OCI-LY1 (cell line): ENCODE data around the gene SEMA4B.

ENCODE experiments used
- EZH2 ChIP-seq: fragments of 200-600 bp; sonication (generic), shearing (Covaris generic); IDR thresholded peaks from 2 replicates; pipeline ENCODE4 v1.8.0; 2017; ENCODE audit warnings: borderline replicate concordance, mixed run types, mild to moderate bottlenecking, antibody characterized with exemption, low read length, moderate library complexity, mixed read lengths
- TF ChIP-seq, protein P1 (sequence below): fragments of 200-600 bp; sonication (generic), shearing (Covaris generic); IDR thresholded peaks from 2 replicates; pipeline ENCODE4 v1.5.1; 2017; ENCODE audit warnings: mild to moderate bottlenecking, antibody characterized with exemption, low read length, moderate library complexity, mixed read lengths

DNA sequence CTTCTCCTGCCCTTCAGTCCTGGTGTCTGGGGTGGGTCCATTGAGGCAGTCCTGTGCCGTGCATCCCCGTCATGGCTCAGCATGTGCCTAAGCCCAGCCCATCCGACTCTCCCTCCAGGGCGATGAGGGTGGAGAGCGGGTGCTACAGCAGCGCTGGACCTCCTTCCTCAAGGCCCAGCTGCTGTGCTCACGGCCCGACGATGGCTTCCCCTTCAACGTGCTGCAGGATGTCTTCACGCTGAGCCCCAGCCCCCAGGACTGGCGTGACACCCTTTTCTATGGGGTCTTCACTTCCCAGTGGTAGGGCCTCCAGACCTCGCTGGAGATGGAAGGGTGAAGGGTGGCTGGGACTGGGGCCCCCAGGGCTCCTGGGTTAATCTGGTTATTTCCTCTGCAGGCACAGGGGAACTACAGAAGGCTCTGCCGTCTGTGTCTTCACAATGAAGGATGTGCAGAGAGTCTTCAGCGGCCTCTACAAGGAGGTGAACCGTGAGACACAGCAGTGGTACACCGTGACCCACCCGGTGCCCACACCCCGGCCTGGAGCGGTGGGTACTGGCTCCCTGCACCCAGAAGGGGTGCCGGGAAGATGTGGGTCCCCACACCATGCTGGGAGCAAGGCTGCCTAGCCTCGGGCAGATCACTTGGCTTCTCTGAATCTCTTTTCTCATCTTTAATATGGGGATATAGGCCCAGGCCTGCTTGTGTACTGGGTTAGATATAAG, 22.5 kb downstream of the SEMA4B start:
- TF ChIP-seq, protein P1, sequence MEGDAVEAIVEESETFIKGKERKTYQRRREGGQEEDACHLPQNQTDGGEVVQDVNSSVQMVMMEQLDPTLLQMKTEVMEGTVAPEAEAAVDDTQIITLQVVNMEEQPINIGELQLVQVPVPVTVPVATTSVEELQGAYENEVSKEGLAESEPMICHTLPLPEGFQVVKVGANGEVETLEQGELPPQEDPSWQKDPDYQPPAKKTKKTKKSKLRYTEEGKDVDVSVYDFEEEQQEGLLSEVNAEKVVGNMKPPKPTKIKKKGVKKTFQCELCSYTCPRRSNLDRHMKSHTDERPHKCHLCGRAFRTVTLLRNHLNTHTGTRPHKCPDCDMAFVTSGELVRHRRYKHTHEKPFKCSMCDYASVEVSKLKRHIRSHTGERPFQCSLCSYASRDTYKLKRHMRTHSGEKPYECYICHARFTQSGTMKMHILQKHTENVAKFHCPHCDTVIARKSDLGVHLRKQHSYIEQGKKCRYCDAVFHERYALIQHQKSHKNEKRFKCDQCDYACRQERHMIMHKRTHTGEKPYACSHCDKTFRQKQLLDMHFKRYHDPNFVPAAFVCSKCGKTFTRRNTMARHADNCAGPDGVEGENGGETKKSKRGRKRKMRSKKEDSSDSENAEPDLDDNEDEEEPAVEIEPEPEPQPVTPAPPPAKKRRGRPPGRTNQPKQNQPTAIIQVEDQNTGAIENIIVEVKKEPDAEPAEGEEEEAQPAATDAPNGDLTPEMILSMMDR: no peak
- TF ChIP-seq EZH2: no peak
